ENCODE results near the gene ANKRD6.

Gene ANKRD6

GRCh38 chr6:89432875-89433251, at the start of gene ANKRD6:
Gene ANKRD6, plus strand, starts transcription at chr6:89433152. Its CDS starts 133,825 bp downstream, at chr6:89566977.
- Histone ChIP-seq H3K36me3 (ENCODE audit: control insufficient read depth, insufficient read depth, low read length) (no peaks in the 10 kb centered on the region), H3K4me3 (replicated peaks; ENCODE audit: low read depth, low read length) (peak within 1 kb of the TSS; percentile 70), H3K27me3 (replicated peaks; ENCODE audit: control insufficient read depth, insufficient read depth, low read length) (no peaks in the 10 kb centered on the region)
- peak; percentile 85 for DNase-seq (ENCODE audit: extremely low read depth, insufficient read length)
- TF ChIP-seq, protein P1, sequence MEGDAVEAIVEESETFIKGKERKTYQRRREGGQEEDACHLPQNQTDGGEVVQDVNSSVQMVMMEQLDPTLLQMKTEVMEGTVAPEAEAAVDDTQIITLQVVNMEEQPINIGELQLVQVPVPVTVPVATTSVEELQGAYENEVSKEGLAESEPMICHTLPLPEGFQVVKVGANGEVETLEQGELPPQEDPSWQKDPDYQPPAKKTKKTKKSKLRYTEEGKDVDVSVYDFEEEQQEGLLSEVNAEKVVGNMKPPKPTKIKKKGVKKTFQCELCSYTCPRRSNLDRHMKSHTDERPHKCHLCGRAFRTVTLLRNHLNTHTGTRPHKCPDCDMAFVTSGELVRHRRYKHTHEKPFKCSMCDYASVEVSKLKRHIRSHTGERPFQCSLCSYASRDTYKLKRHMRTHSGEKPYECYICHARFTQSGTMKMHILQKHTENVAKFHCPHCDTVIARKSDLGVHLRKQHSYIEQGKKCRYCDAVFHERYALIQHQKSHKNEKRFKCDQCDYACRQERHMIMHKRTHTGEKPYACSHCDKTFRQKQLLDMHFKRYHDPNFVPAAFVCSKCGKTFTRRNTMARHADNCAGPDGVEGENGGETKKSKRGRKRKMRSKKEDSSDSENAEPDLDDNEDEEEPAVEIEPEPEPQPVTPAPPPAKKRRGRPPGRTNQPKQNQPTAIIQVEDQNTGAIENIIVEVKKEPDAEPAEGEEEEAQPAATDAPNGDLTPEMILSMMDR (IDR thresholded peaks at IDR 0.05; ENCODE audit: insufficient read depth, low read length, poor library complexity, severe bottlenecking), result peak; percentile 65

- no peaks in the 10 kb centered on the region; the same call in 1 of the 2 replicates for H3K36me3 ChIP-seq (ENCODE audit: control insufficient read depth, insufficient read depth, low read length)
- H3K27me3 ChIP-seq (replicated peaks; ENCODE audit: control insufficient read depth, insufficient read depth, low read length), result no peaks in the 10 kb centered on the region
- TF ChIP-seq, protein P1 (IDR thresholded peaks at IDR 0.05; ENCODE audit: insufficient read depth, low read length, poor library complexity, severe bottlenecking), result no peak
- DNase-seq (ENCODE audit: extremely low read depth, insufficient read length), result peak; percentile 55
- no peak overlapping the region for H3K4me3 ChIP-seq (replicated peaks; ENCODE audit: low read depth, low read length)
Observed at GRCh38 chr6:89385156-89385667, 47.7 kb upstream of the ANKRD6 start.

DNA sequence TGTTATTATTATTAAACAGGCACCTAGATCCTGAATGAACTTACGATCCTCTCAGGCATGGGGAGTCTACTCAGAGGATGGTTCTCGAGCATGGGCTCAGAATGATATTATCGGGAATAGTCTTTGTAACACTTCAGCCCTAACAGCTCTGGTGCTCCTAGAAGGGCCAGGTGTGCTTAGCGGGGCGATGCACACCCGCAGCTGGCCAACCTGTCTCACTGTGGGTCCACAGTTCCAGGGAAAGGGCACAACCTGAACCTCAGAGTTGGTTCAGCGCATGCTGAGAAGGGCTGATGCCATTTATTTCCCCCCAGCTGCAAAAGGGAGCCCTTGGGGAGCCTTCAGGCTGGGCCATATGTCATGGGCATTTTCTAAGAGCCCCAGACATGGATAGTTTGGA, 47.1 kb upstream of the ANKRD6 start:
- no peak overlapping the region for H3K4me3 ChIP-seq (replicated peaks; ENCODE audit: low read depth, low read length)
- H3K27me3 ChIP-seq (replicated peaks; ENCODE audit: control insufficient read depth, insufficient read depth, low read length), result no peaks in the 10 kb centered on the region
- DNase-seq (ENCODE audit: extremely low read depth, insufficient read length), result no peak
- TF ChIP-seq, protein P1 (IDR thresholded peaks at IDR 0.05; ENCODE audit: insufficient read depth, low read length, poor library complexity, severe bottlenecking), result no peak
- H3K36me3 ChIP-seq (ENCODE audit: control insufficient read depth, insufficient read depth, low read length), result no peaks in the 10 kb centered on the region; the same call in 1 of the 2 replicates

DNA sequence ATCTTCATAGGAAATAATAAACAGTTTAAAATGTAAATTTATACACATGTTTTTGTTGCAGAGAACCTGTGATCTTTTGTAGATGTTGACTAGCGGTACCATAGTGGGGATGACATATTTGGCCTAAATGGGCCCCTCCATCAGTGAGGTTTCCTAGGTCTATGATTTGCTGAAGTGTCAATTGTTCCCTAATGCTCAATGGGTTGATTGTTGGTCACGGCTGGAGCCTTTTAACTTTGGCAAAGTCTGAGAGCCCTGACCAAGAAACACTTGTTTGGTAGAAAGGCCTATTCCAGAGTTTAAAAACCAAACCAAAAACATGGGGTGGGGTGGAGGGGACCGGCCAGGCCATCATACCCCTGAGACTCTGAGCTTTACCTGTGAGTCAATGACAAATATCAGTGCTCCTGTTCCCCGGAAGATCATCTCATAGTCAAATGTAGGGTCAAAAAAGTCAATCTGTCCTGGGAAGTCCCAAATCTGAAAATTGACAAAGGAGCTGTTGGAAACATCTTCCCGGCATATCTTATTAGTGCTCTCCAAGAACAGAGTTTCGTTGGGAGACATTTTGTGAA, 45.9 kb upstream of the ANKRD6 start:
- Histone ChIP-seq H3K27me3 (replicated peaks; ENCODE audit: control insufficient read depth, insufficient read depth, low read length) (no peaks in the 10 kb centered on the region), H3K36me3 (ENCODE audit: control insufficient read depth, insufficient read depth, low read length) (no peaks in the 10 kb centered on the region; the same call in 1 of the 2 replicates), H3K4me3 (replicated peaks; ENCODE audit: low read depth, low read length) (no peak overlapping the region)
- TF ChIP-seq, protein P1 (IDR thresholded peaks at IDR 0.05; ENCODE audit: insufficient read depth, low read length, poor library complexity, severe bottlenecking), result no peak
- DNase-seq (ENCODE audit: extremely low read depth, insufficient read length), result no peak

GRCh38 chr6:89387516-89388201, 45.3 kb upstream of the ANKRD6 start:
- H3K4me3 ChIP-seq (replicated peaks; ENCODE audit: low read depth, low read length), result no peak overlapping the region; the same call in 1 of the 2 replicates
- no peaks in the 10 kb centered on the region for H3K27me3 ChIP-seq (replicated peaks; ENCODE audit: control insufficient read depth, insufficient read depth, low read length)
- TF ChIP-seq, protein P1 (IDR thresholded peaks at IDR 0.05; ENCODE audit: insufficient read depth, low read length, poor library complexity, severe bottlenecking), result no peak
- DNase-seq (ENCODE audit: extremely low read depth, insufficient read length), result peak; percentile 76
- H3K36me3 ChIP-seq (ENCODE audit: control insufficient read depth, insufficient read depth, low read length), result no peaks in the 10 kb centered on the region; the same call in 1 of the 2 replicates
